ENCODE measurements around the gene JMJD8.

DNA sequence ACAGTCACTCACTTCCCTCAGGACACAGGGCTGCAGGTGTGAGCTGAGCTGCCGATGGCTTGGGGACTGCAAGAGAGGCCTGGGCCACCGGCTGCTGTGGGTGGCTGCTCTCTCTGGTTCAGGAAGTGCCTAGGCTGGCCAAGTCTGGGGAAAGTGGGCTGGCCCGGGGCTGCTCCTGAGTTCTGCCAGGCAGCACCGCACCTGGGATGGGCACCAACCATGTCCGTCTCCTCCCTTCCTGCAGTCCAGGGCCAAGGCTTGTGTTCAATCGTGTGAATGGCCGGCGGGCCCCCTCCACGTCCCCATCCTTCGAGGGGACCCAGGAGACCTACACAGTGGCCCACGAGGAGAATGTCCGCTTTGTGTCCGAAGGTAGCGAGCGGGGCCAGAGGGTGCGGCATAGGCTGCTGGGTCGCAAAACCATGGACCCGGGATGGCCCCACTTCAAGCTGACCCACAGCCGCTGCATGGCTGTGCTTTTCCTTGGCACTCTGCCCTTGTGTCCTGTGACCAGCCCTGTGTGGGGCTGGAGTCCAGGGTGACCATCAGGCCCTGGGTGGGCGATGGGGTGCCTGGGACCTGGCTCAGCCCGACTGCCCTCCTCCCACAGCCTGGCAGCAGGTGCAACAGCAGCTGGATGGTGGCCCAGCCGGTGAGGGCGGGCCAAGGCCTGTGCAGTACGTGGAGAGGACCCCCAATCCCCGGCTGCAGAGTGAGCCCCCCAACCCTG is 36.8 kb downstream of the JMJD8 start:
- no peak for TF ChIP-seq POLR2A (IDR thresholded peaks at IDR 0.05)
- TF ChIP-seq, protein P1, sequence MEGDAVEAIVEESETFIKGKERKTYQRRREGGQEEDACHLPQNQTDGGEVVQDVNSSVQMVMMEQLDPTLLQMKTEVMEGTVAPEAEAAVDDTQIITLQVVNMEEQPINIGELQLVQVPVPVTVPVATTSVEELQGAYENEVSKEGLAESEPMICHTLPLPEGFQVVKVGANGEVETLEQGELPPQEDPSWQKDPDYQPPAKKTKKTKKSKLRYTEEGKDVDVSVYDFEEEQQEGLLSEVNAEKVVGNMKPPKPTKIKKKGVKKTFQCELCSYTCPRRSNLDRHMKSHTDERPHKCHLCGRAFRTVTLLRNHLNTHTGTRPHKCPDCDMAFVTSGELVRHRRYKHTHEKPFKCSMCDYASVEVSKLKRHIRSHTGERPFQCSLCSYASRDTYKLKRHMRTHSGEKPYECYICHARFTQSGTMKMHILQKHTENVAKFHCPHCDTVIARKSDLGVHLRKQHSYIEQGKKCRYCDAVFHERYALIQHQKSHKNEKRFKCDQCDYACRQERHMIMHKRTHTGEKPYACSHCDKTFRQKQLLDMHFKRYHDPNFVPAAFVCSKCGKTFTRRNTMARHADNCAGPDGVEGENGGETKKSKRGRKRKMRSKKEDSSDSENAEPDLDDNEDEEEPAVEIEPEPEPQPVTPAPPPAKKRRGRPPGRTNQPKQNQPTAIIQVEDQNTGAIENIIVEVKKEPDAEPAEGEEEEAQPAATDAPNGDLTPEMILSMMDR (IDR thresholded peaks at IDR 0.05), result no peak

Measured in adrenal gland (tissue), 5 donors.